ENCODE data around the gene PEX5L.
"Not testable (repeated sequence)": the region's sequence is repeated elsewhere in the genome, so short reads cannot be mapped to it uniquely, and the experiment has no call there.

PEX5L gene

DNA sequence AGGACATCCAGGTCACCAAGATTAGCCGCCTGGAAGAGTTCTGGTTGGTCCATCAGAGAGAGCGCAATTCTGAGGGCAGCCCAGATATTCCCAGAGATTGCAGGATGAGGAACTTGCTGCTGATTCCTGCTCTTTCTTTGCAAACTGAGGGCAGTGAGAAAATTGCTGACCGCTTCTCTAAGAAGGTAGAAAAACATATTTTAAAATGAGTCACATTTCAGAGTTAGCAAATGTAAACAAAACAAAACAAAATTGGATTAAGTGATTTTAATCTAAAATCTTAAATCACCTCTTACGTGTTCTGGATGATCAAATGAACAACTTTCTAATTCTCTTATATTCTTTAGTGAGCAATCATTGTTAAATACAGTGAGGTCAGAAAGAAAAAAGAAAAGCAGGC lies 234.9 kb downstream of the PEX5L start:
- no peak for DNase-seq (ENCODE audit: low read depth)
- no peak overlapping the region for H3K4me3 ChIP-seq (replicated peaks; ENCODE audit: low read depth, low read length)

DNA sequence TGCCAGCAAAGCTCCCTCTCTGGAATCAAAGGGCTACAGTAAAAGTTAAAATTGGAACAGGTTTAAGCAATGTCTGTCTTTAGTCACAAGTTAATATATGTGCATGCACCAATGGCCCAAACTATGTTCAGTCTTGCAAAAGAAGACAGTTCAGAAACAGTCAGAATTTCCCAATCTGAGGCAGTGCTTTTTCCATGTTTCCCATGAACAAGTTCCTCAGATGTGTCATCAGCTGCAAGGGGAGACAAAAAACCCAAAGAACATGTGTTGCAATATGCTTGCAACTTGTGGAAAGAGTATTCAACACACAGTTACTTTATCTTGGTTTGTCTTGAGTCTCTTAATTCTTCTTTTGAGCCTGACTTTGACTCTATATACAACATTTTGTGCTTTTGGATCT lies 235.5 kb downstream of the PEX5L start:
- H3K4me3 ChIP-seq (replicated peaks; ENCODE audit: low read depth, low read length): no peak overlapping the region
- TF ChIP-seq, protein P1, sequence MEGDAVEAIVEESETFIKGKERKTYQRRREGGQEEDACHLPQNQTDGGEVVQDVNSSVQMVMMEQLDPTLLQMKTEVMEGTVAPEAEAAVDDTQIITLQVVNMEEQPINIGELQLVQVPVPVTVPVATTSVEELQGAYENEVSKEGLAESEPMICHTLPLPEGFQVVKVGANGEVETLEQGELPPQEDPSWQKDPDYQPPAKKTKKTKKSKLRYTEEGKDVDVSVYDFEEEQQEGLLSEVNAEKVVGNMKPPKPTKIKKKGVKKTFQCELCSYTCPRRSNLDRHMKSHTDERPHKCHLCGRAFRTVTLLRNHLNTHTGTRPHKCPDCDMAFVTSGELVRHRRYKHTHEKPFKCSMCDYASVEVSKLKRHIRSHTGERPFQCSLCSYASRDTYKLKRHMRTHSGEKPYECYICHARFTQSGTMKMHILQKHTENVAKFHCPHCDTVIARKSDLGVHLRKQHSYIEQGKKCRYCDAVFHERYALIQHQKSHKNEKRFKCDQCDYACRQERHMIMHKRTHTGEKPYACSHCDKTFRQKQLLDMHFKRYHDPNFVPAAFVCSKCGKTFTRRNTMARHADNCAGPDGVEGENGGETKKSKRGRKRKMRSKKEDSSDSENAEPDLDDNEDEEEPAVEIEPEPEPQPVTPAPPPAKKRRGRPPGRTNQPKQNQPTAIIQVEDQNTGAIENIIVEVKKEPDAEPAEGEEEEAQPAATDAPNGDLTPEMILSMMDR (IDR thresholded peaks at IDR 0.05; ENCODE audit: low read length, missing control alignments): no peak
- DNase-seq (ENCODE audit: low read depth): peak; percentile 97

More for the DNA sequence above, 234.9 kb downstream of the PEX5L start:
- TF ChIP-seq, protein P1 (IDR thresholded peaks at IDR 0.05; ENCODE audit: low read length, missing control alignments): no peak

DNA sequence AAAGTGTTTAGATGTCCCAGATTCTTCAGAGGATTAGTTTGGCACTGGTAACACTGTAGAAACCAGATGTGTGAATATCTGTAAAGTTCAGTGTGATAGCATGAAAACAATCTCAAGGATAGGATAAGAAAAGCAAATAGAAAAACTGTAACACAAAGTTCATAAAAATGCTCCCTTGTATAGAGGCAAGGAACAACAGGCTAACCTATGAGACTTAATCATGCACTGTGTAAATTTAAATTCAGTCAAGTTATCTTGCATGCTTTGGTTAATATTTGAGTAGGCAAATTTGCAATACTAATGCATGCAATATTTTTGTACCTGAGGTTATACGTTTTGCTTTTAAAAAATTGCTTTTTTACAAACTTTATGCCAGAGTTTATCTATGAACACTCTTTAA lies 239.5 kb downstream of the PEX5L start:
- TF ChIP-seq, protein P1 (IDR thresholded peaks at IDR 0.05; ENCODE audit: low read length, missing control alignments): no peak
- H3K4me3 ChIP-seq (replicated peaks; ENCODE audit: low read depth, low read length): no peak overlapping the region
- DNase-seq (ENCODE audit: low read depth): no peak

DNA sequence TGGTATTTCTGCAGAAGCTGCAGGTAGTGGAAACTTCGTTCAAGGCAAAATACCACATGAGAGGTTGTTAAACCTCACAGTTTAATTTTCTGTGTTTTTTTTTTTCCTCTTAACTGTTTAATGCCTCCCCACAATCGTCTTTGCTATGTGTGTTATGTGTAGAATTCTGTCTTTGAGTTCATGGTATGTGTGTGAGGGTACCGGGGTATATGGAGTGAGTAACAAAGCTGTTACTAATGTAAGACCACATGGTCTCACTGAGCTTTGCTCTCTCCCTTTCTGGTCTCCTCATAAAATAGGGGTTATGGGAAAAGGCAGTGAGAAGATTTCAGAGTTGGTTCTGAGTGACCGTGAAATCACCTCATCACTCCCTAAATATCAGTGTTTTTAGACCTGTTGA lies 240.3 kb downstream of the PEX5L start:
- TF ChIP-seq, protein P1 (IDR thresholded peaks at IDR 0.05; ENCODE audit: low read length, missing control alignments): no peak
- H3K4me3 ChIP-seq (replicated peaks; ENCODE audit: low read depth, low read length): no peak overlapping the region
- no peak for DNase-seq (ENCODE audit: low read depth)

DNA sequence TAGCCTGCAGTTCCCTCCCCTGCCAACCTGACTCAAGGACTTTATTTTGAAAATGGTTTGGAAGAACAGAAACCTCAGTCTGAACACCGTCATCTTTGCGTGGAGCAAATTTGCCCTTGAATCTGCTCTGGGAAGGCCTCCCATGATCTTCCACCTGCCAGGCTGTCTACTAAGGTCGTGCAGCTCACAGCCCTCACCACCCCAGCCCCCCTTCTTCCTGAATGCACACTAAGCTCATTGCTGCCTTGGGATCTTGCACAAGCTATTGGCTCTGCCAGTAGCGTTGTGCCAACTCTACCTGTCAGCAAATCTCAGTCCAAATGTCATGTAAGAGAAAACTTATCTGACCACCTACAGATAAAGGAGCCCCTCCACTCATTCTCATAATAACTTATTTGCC lies 242.4 kb downstream of the PEX5L start:
- H3K4me3 ChIP-seq (replicated peaks; ENCODE audit: low read depth, low read length): no peak overlapping the region
- TF ChIP-seq, protein P1 (IDR thresholded peaks at IDR 0.05; ENCODE audit: low read length, missing control alignments): no peak
- no peak for DNase-seq (ENCODE audit: low read depth)

DNA sequence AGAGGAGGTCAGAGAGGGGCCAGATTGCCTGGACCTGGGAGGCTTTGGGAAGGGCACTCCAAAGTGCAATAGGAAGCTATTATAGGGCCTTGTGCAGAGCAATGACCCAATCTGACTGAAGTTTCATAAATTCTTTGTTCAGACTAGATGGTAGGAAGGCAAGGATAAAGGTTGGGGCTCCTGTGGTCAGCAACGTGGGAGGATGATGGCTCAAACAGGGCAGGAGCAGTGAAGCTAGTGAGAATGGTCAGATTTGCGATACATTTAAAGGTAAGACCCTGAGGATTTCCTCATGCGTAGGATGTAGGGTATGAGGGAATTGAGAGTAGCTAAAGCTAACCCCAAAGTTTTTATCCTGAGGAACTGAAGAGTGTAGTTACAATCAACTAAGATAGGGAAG lies 244.9 kb downstream of the PEX5L start:
- no peak for DNase-seq (ENCODE audit: low read depth)
- TF ChIP-seq, protein P1 (IDR thresholded peaks at IDR 0.05; ENCODE audit: low read length, missing control alignments): no peak

DNA sequence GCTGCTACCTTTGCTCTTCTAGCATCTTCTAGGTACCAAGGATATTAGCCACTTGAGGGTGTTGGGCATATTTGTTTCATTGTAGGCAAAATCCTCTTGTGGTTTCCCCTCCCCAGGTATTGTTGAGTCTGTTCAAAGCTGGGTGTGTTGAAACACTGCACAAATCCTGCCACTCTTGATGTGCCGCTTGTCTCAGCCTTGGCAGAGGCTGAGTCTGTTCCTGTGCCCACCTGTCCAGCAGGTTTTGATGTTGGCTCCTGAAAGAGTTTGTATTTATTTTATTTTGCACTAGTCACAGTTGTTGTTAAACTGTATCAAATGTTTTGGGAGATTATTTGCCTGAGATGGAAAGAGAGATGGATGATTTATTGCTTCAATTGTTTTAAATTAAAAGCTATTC lies 247.7 kb downstream of the PEX5L start:
- TF ChIP-seq, protein P1 (IDR thresholded peaks at IDR 0.05; ENCODE audit: low read length, missing control alignments): no peak
- no peak overlapping the region for H3K4me3 ChIP-seq (replicated peaks; ENCODE audit: low read depth, low read length)
- no peak for DNase-seq (ENCODE audit: low read depth)

More for the DNA sequence above, 244.9 kb downstream of the PEX5L start:
- H3K4me3 ChIP-seq (replicated peaks; ENCODE audit: low read depth, low read length): no peak overlapping the region

DNA sequence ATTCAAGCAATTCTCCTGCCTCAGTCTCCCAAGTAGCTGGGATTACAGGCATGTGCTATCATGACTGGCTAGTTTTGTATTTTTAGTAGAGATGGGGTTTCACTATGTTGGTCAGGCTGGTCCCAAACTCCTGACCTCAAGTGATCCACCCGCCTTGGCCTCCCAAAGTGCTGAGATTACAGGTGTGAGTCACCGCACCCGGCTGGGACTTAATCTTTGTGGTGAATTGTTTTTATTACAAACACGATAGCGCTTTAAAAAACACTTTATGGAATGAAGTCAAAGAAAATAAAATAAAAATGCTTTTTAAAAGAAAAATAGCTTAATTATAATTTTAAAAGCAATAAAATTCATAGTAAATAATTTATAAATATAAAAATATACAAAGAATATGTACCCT lies 253.9 kb downstream of the PEX5L start:
- H3K4me3 ChIP-seq (replicated peaks; ENCODE audit: low read depth, low read length): not testable (repeated sequence)
- DNase-seq (ENCODE audit: low read depth): peak; percentile 18
